ENCODE data around the gene SFXN3. TPM values are rescaled to one million over a fixed set of nuclear protein-coding genes. Genes with fewer than 3 reads are reported as not detected.

The SFXN3 gene
- total and polyA plus RNA-seq, 2 of the 8 experiments (the other 6 are each of a cell fraction or from before 2014, with no cell fraction given), result 2.6 to 2.8 TPM

GRCh38 chr10:101072923-101073322, 41.9 kb downstream of the SFXN3 start:
- no peak overlapping the region for H3K14ac ChIP-seq (ENCODE audit: insufficient read length)

More at GRCh38 chr10:101072923-101073322, 41.9 kb downstream of the SFXN3 start:
- Histone ChIP-seq H3K4me3 (ENCODE audit: extremely low read depth in 1 of 4, insufficient read depth in 2 of 4, low read depth in 3 of 4, low read length in 4 of 4) (peak overlapping the region in 1 of 4 experiments; percentile 51; a peak in 1 of 8 replicates), H3K9me3 (ENCODE audit: insufficient read depth in 2 of 2, low read depth in 1 of 2, low read length in 1 of 2) (no peaks in the 10 kb centered on the region), H2BK5ac (ENCODE audit: low read depth, low read length) (no peak overlapping the region), H2AFZ (ENCODE audit: low read length) (no peak overlapping the region), H2BK20ac (ENCODE audit: low read length) (no peak overlapping the region), H3K36me3 (ENCODE audit: control insufficient read depth in 2 of 4, insufficient read depth in 4 of 4, low read length in 3 of 4) (no peaks in the 10 kb centered on the region), H3K56ac (replicated peaks; ENCODE audit: insufficient read length, low read depth, low read length) (no peak overlapping the region), H4K91ac (replicated peaks; ENCODE audit: insufficient read length, low read length) (no peak overlapping the region), H3K18ac (ENCODE audit: extremely low read depth, low read length) (no peak overlapping the region), H3K4me1 (replicated peaks in 1 of 4; ENCODE audit: control insufficient read depth in 3 of 4, insufficient read depth in 4 of 4, low read length in 3 of 4) (peaks cover 0 to 8% (median 3%) of the 10 kb centered on the region in 4 experiments; a peak in 4 of 7 replicates), H2BK15ac (ENCODE audit: low read length) (no peak overlapping the region; the same call in 1 of the 2 replicates), H3K27me3 (replicated peaks in 1 of 4; ENCODE audit: control insufficient read depth in 3 of 4, extremely low read depth in 1 of 4, insufficient read depth in 3 of 4, low read length in 3 of 4) (peaks cover 5 to 41% (median 33%) of the 10 kb centered on the region in 4 experiments), H3K27ac (ENCODE audit: low read depth, low read length) (no peak overlapping the region), H3K79me1 (ENCODE audit: low read depth, low read length) (no peaks in the 10 kb centered on the region), H3K79me2 (ENCODE audit: control insufficient read depth in 1 of 2, insufficient read depth in 2 of 2, low read length in 2 of 2) (no peaks in the 10 kb centered on the region), H3K4ac (replicated peaks; ENCODE audit: insufficient read length, low read depth, low read length) (no peak overlapping the region), H2AK5ac (ENCODE audit: low read depth, low read length) (peak overlapping the region; percentile 65), H4K20me1 (replicated peaks in 1 of 2; ENCODE audit: control insufficient read depth in 1 of 2, insufficient read depth in 2 of 2, low read length in 2 of 2) (peaks cover 0 to 1% of the 10 kb centered on the region in 2 experiments), H4K5ac (ENCODE audit: insufficient read length, low read depth, low read length) (no peak overlapping the region), H2BK120ac (replicated peaks; ENCODE audit: low read depth, low read length) (no peak overlapping the region), H3K23me2 (ENCODE audit: low read depth, low read length) (no peaks in the 10 kb centered on the region), H4K8ac (ENCODE audit: extremely low read depth, insufficient read depth, low read length) (no peak overlapping the region), H3K4me2 (ENCODE audit: insufficient read depth in 1 of 2, low read depth in 2 of 2, low read length in 2 of 2) (peak overlapping the region in 1 of 2 experiments; percentile 28; a peak in 1 of 4 replicates), H2BK12ac (ENCODE audit: low read depth, low read length) (peak overlapping the region; percentile 40; the same call in 1 of the 2 replicates), H3K9ac (replicated peaks in 1 of 4; ENCODE audit: extremely low read depth in 1 of 4, low read depth in 3 of 4, low read length in 3 of 4) (no peak overlapping the region), H3K23ac (ENCODE audit: insufficient read length) (no peak overlapping the region)
- TF ChIP-seq EZH2 (IDR thresholded peaks at IDR 0.05; ENCODE audit: low read depth, low read length, severe bottlenecking), result peak; percentile 45
- TF ChIP-seq, protein P1, sequence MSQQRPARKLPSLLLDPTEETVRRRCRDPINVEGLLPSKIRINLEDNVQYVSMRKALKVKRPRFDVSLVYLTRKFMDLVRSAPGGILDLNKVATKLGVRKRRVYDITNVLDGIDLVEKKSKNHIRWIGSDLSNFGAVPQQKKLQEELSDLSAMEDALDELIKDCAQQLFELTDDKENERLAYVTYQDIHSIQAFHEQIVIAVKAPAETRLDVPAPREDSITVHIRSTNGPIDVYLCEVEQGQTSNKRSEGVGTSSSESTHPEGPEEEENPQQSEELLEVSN (IDR thresholded peaks at IDR 0.05), result no peak
- 81% methylated on average over 9 of the region's 9 CpGs; no CpG with 5 or more reads in 1 of the 2 experiments for WGBS, 2 experiments (ENCODE audit: extremely low coverage in 1 of 2, insufficient coverage in 1 of 2, insufficient read length in 1 of 2, insufficient replicate concordance in 2 of 2, low coverage in 1 of 2, low lambda C conversion rate in 2 of 2, missing lambda C conversion rate in 1 of 2)
- FAIRE-seq, result no peak
- POLR2A ChIA-PET (ENCODE audit: partially characterized antibody), result no interaction called here
- no peak for DNase-seq (ENCODE audit: low read depth in 1 of 2, low spot score in 2 of 2)
- CTCF ChIA-PET (ENCODE audit: partially characterized antibody), result interaction anchor here (1.3 to 59.5 kb wide), 5 partner anchors 26 to 67 kb away, joined by 5 to 2176 read pairs (median 240); partner anchors contain the start of genes KAZALD1, PDZD7 and SFXN3

All from H1 (cell line).